HCT116 (cell line): ENCODE data around the gene PRND. TPM values are rescaled to one million over a fixed set of nuclear protein-coding genes. Genes with fewer than 3 reads are reported as not detected.
A peak's percentile ranks its signal among the peaks of the same experiment; 100 is the strongest.

Experiments used
- ATAC-seq: fragments of 200-7000 bp; cut with Tn5 transposase; 2 replicates; pipeline ENCODE4 v1.9.1; 2020; ENCODE audit warnings: mild to moderate bottlenecking, moderate library complexity
- BruUV-seq: library from RNA; stranded (reverse); fragments of 400-500 nt; replicated peaks from 2 replicates; lab custom pipeline; 2021; lab: Mats Ljungman, UMichigan
- CTCF ChIA-PET: fragments of 300-600 bp; sonication (Branson Sonifier 250); formaldehyde crosslinking; loops from one replicate; lab custom pipeline; 2021; ENCODE audit warnings: antibody characterized with exemption; lab: Charles Lee
- POLR2A ChIA-PET: fragments of 300-600, 350-600 bp; sonication (Branson Sonifier 250); formaldehyde crosslinking; loops from one replicate; lab custom pipeline; 2021; ENCODE audit warnings: antibody characterized with exemption; lab: Charles Lee
- RAD21 ChIA-PET, 2 experiments: fragments of 300-600 bp; sonication (Branson Sonifier 250); formaldehyde crosslinking; loops; one replicate each; lab custom pipeline; 2023; ENCODE audit warnings: low total read pairs in 2 of 2; ENCODE audit not compliant: uncharacterized antibody in 2 of 2, unreplicated experiment in 2 of 2, low non-redundant PET in 1 of 2; lab: Charles Lee
- DNase-seq: peaks from one replicate; pipeline ENCODE4 v3.0.0-alpha.2; 2010; ENCODE audit warnings: low read depth, low spot score
- H2AFZ ChIP-seq: fragments of 200-600 bp; shearing (Covaris generic), sonication (generic); 2 replicates; pipeline ENCODE4 v1.6.1; 2017; ENCODE audit warnings: low read depth, mixed run types, mixed read lengths, antibody characterized with exemption, low read length; ENCODE audit not compliant: poor library complexity, severe bottlenecking
- H3K27ac ChIP-seq: 2 replicates; pipeline ENCODE4 v1.5.1; 2012; ENCODE audit warnings: low read depth, low read length
- H3K27me3 ChIP-seq: fragments of 200-600 bp; sonication (generic); 2 replicates; pipeline ENCODE4 v1.6.1; 2016; ENCODE audit warnings: mixed run types, low read length, mixed read lengths; ENCODE audit not compliant: insufficient read depth
- H3K36me3 ChIP-seq, 2 experiments: fragments of 200-500 bp in 1 of 2; fragments of 200-600 bp in 1 of 2; sonication (Bioruptor generic) in 1 of 2; sonication (generic) in 1 of 2; 2 replicates each; pipeline versions ENCODE4 v1.5.1 to v1.6.1; 2014 to 2016; ENCODE audit warnings: low read length in 2 of 2, inconsistent platforms in 1 of 2, mixed read lengths in 1 of 2, mixed run types in 1 of 2; ENCODE audit not compliant: insufficient read depth in 2 of 2, control insufficient read depth in 1 of 2
- H3K4me1 ChIP-seq, 2 experiments: fragments of 200-600 bp in 1 of 2; sonication (generic) in 1 of 2; 2 replicates each; pipeline versions ENCODE4 v1.5.1 to v1.6.1; 2012 to 2017; ENCODE audit warnings: low read length in 2 of 2, inconsistent platforms in 1 of 2, mild to moderate bottlenecking in 1 of 2, mixed read lengths in 1 of 2, mixed run types in 1 of 2, moderate library complexity in 1 of 2; ENCODE audit not compliant: insufficient read depth in 2 of 2, control insufficient read depth in 1 of 2
- H3K4me2 ChIP-seq: fragments of 200-600 bp; sonication (generic); 2 replicates; pipeline ENCODE4 v1.6.1; 2017; ENCODE audit warnings: mixed run types, low read length, mixed read lengths
- H3K4me3 ChIP-seq, 2 experiments: fragments of 200-600 bp in 1 of 2; sonication (generic) in 1 of 2; replicated peaks in 1 of 2; 2 replicates each; pipeline ENCODE4 v1.5.1; 2011 to 2016; ENCODE audit warnings: low read length in 2 of 2, control low read depth in 1 of 2, low read depth in 1 of 2, mild to moderate bottlenecking in 1 of 2, mixed read lengths in 1 of 2, mixed run types in 1 of 2
- H3K79me2 ChIP-seq: fragments of 200-600 bp; sonication (generic); 2 replicates; pipeline ENCODE4 v1.6.1; 2017; ENCODE audit warnings: mild to moderate bottlenecking, mixed run types, low read length, moderate library complexity, mixed read lengths; ENCODE audit not compliant: insufficient read depth
- H3K9ac ChIP-seq: fragments of 200-600 bp; sonication (generic); 2 replicates; pipeline ENCODE4 v1.6.1; 2016; ENCODE audit warnings: low read length, mixed read lengths
- H3K9me2 ChIP-seq: fragments of 200-600 bp; sonication (generic), shearing (Covaris generic); 2 replicates; pipeline ENCODE4 v1.6.1; 2017; ENCODE audit warnings: mixed run types, mild to moderate bottlenecking, moderate library complexity; ENCODE audit not compliant: insufficient read depth
- H3K9me3 ChIP-seq, 2 experiments: fragments of 200-500 bp in 1 of 2; fragments of 200-600 bp in 1 of 2; sonication (Bioruptor generic) in 1 of 2; sonication (generic) in 1 of 2; 2 replicates each; pipeline ENCODE4 v1.6.1; 2014 to 2017; ENCODE audit warnings: low read length in 2 of 2, mixed read lengths in 2 of 2, inconsistent platforms in 1 of 2, low read depth in 1 of 2, mild to moderate bottlenecking in 1 of 2, mixed run types in 1 of 2, moderate library complexity in 1 of 2; ENCODE audit not compliant: control insufficient read depth in 1 of 2, insufficient read depth in 1 of 2
- H4K20me1 ChIP-seq: fragments of 200-600 bp; sonication (generic), shearing (Covaris generic); 2 replicates; pipeline ENCODE4 v1.6.1; 2017; ENCODE audit warnings: mixed run types, mild to moderate bottlenecking, moderate library complexity; ENCODE audit not compliant: insufficient read depth
- CBX3 ChIP-seq: IDR thresholded peaks from 2 replicates; pipeline ENCODE4 v1.6.1; 2012; ENCODE audit warnings: low read depth
- CTCF ChIP-seq, 3 experiments: fragments of 200-600 bp in 1 of 3; sonication (generic) in 1 of 3; IDR thresholded peaks in 2 of 3; conservative IDR thresholded peaks in 1 of 3; 2 replicates each; pipeline ENCODE4 v1.5.1; 2012 to 2017; ENCODE audit warnings: low read depth in 2 of 3, low read length in 2 of 3, antibody characterized with exemption in 1 of 3, borderline replicate concordance in 1 of 3, control low read depth in 1 of 3, mild to moderate bottlenecking in 1 of 3, mixed read lengths in 1 of 3, mixed run types in 1 of 3, moderate library complexity in 1 of 3; ENCODE audit not compliant: insufficient read depth in 1 of 3
- ELF1 ChIP-seq: IDR thresholded peaks from 2 replicates; pipeline ENCODE4 v1.6.1; 2012; ENCODE audit warnings: low read depth, borderline replicate concordance
- JUND ChIP-seq: IDR thresholded peaks from 2 replicates; pipeline ENCODE4 v1.6.1; 2012
- MAX ChIP-seq: IDR thresholded peaks from 2 replicates; pipeline ENCODE4 v1.6.1; 2012
- RAD21 ChIP-seq: IDR thresholded peaks from 2 replicates; pipeline ENCODE4 v1.6.1; 2012; ENCODE audit warnings: low read depth, mild to moderate bottlenecking
- REST ChIP-seq: IDR thresholded peaks from 2 replicates; pipeline ENCODE4 v1.6.1; 2012; ENCODE audit warnings: low read depth
- YY1 ChIP-seq: IDR thresholded peaks from 2 replicates; pipeline ENCODE4 v1.6.1; 2011; ENCODE audit warnings: low read length, low read depth, moderate library complexity, mild to moderate bottlenecking; ENCODE audit not compliant: insufficient replicate concordance; ENCODE audit errors: extremely low read depth
- intact Hi-C: fragments of 100-400 bp; cut with micrococcal nuclease; formaldehyde crosslinking; loops from 2 replicates; pipeline ENCODE4 v1.10.0; 2022
- total RNA-seq: library from RNA; stranded (reverse); gene quantifications from one replicate; pipeline ENCODE4 v1.2.1, GENCODE V29; 2021; ENCODE audit not compliant: unreplicated experiment

The PRND gene
- total RNA-seq, 1 experiment from 2014 or later: not detected

GRCh38 chr20:4740774-4741431, 19.2 kb downstream of the PRND start:
- Histone ChIP-seq H3K4me1 (no peaks in the 10 kb centered on the region), H3K9me2 (no peaks in the 10 kb centered on the region), H3K9me3 (no peaks in the 10 kb centered on the region), H3K4me3 (no peak overlapping the region), H3K36me3 (no peaks in the 10 kb centered on the region), H3K9ac (no peak overlapping the region), H3K27ac (no peak overlapping the region), H2AFZ (peak overlapping the region; percentile 40), H3K27me3 (no peaks in the 10 kb centered on the region), H3K4me2 (peak overlapping the region; percentile 10; the same call in 1 of the 2 replicates), H4K20me1 (no peaks in the 10 kb centered on the region), H3K79me2 (no peaks in the 10 kb centered on the region)
- intact Hi-C loops: no loop called here
- no peak for TF ChIP-seq REST
- no peak for TF ChIP-seq MAX
- peak; percentile 46 to 93 (median 79) for TF ChIP-seq CTCF (IDR thresholded peaks at IDR 0.05 in 2 of 3, conservative IDR thresholded peaks at IDR 0.05 in 1 of 3; ENCODE audit: borderline replicate concordance in 1 of 3, insufficient read depth in 1 of 3, low read depth in 2 of 3, low read length in 2 of 3)
- TF ChIP-seq JUND: no peak
- TF ChIP-seq YY1: no peak
- TF ChIP-seq ELF1: no peak
- peak; percentile 58 for TF ChIP-seq RAD21
- no peak for TF ChIP-seq CBX3
- ChIA-PET RAD21 (no interaction called here), POLR2A (no interaction called here), CTCF (interaction anchor here (0.6 to 3.0 kb wide), 14 partner anchors 8 to 484 kb away, joined by 3 to 11 read pairs (median 4); partner anchors contain the start of gene CDS2)
- no TSS peak for BruUV-seq
- ATAC-seq (peak; percentile 87), DNase-seq (peak; percentile 32)
